Stomach (tissue), 4 donors: ENCODE results near the gene PALLD.

Experiments used
- CTCF ChIP-seq, 7 experiments: fragments of 450-650 bp in 4 of 7; fragments of 200-600 bp in 3 of 7; sonication (generic) in 3 of 7; IDR thresholded peaks; one replicate each; pipeline ENCODE4 v1.5.1; 2016 to 2019; ENCODE audit warnings: antibody characterized with exemption in 7 of 7, control low read depth in 2 of 7, mild to moderate bottlenecking in 1 of 7
- EP300 ChIP-seq: sonication (generic); formaldehyde crosslinking; IDR thresholded peaks from one replicate; pipeline ENCODE4 v1.6.1; 2017; ENCODE audit warnings: antibody characterized with exemption
- POLR2A ChIP-seq, 4 donors: fragments of 450-650 bp; IDR thresholded peaks; one replicate each; pipeline ENCODE4 v1.6.1; 2016; ENCODE audit warnings: antibody characterized with exemption in 4 of 4, control low read depth in 2 of 4, mild to moderate bottlenecking in 1 of 4, moderate library complexity in 1 of 4
- POLR2AphosphoS5 ChIP-seq, 3 donors: sonication (generic); formaldehyde crosslinking; IDR thresholded peaks; one replicate each; pipeline ENCODE4 v1.6.1; 2016; ENCODE audit warnings: antibody characterized with exemption in 3 of 3

GRCh38 chr4:168564023-168564422, 67.2 kb downstream of the PALLD start:
- no peak for TF ChIP-seq POLR2AphosphoS5 (IDR thresholded peaks at IDR 0.05)
- TF ChIP-seq POLR2A (IDR thresholded peaks at IDR 0.05) = no peak
- TF ChIP-seq CTCF (IDR thresholded peaks at IDR 0.05) = no peak
- TF ChIP-seq EP300 = no peak
